ENCODE measurements around the gene RBFOX2. TPM values are rescaled to one million over a fixed set of nuclear protein-coding genes. Genes with fewer than 3 reads are reported as not detected.

Gene RBFOX2
- total and polyA plus RNA-seq, 12 donors: 15.7 to 86.6 (median 69.8) TPM

DNA sequence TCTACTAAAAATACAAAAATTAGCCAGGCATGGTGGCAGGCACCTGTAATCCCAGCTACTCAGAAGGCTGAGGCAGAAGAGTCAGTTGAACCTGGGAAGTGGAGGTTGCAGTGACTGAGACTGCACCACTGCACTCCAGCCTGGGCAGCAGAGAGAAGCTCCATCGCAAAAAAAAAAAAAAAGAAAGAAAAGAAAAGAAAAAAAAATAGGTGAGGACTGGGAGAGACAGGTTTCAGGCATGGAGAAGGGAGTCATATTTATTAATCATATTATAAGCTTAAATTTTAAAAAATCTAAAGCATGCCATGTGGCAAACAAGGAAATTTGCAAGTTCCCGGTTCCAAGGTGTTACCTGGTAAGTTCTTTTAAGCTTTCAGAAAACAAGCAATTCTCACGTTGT, 311.1 kb downstream of the RBFOX2 start, which contains the start of gene APOL5:
Gene APOL5, plus strand, starts transcription at position 301 of the 400 bp plus-strand sequence. Its CDS starts 0 bp downstream, at position 301.
- H3K27me3 ChIP-seq: no peaks in the 10 kb centered on the region
- no peak for TF ChIP-seq POLR2A (IDR thresholded peaks at IDR 0.05)
- H3K9me3 ChIP-seq (replicated peaks in 1 of 3): no peaks in the 10 kb centered on the region
- H3K27ac ChIP-seq: no peak within 1 kb of the TSS
- no peak for DNase-seq
- 68 to 87% (median 77%) methylated on average over 3 of the region's 3 CpGs for WGBS, 4 donors
- no peaks in the 10 kb centered on the region for H3K36me3 ChIP-seq (replicated peaks in 1 of 2)
- intact Hi-C loops (cut with DNase I): no loop called here
- no peaks in the 10 kb centered on the region for H3K4me1 ChIP-seq (replicated peaks in 1 of 2)
- no peak within 1 kb of the TSS for H3K4me3 ChIP-seq

DNA sequence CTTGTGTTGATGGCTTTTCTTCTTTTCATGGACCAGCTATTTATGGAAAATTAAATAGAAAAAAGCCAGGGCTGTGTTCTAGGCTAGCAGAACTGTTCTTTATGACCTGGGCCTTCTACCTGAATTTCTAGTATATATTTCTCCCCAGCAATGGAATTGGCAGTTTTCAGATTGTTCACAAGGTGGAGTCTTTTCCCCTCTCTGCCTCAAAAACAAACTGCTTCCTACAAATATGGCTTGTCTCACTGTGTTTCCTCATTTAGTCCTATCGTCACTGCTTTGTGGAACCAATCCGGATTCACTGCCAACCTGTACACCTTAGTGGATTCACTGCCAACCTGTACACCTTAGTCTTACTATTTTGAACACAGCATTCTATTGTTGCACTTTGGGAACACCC, 316.0 kb downstream of the RBFOX2 start:
- H3K4me3 ChIP-seq: no peak overlapping the region
- 84 to 98% (median 92%) methylated on average over 2 of the region's 2 CpGs for WGBS, 4 donors
- H3K9me3 ChIP-seq (replicated peaks in 1 of 3): no peaks in the 10 kb centered on the region
- no peaks in the 10 kb centered on the region for H3K4me1 ChIP-seq (replicated peaks in 1 of 2)
- no peak overlapping the region for H3K27ac ChIP-seq
- no peaks in the 10 kb centered on the region for H3K36me3 ChIP-seq (replicated peaks in 1 of 2)
- intact Hi-C loops (cut with DNase I): no loop called here
- DNase-seq: no peak
- TF ChIP-seq, protein P1, sequence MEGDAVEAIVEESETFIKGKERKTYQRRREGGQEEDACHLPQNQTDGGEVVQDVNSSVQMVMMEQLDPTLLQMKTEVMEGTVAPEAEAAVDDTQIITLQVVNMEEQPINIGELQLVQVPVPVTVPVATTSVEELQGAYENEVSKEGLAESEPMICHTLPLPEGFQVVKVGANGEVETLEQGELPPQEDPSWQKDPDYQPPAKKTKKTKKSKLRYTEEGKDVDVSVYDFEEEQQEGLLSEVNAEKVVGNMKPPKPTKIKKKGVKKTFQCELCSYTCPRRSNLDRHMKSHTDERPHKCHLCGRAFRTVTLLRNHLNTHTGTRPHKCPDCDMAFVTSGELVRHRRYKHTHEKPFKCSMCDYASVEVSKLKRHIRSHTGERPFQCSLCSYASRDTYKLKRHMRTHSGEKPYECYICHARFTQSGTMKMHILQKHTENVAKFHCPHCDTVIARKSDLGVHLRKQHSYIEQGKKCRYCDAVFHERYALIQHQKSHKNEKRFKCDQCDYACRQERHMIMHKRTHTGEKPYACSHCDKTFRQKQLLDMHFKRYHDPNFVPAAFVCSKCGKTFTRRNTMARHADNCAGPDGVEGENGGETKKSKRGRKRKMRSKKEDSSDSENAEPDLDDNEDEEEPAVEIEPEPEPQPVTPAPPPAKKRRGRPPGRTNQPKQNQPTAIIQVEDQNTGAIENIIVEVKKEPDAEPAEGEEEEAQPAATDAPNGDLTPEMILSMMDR (IDR thresholded peaks at IDR 0.05): no peak
- H3K27me3 ChIP-seq: peaks cover 3% of the 10 kb centered on the region

DNA sequence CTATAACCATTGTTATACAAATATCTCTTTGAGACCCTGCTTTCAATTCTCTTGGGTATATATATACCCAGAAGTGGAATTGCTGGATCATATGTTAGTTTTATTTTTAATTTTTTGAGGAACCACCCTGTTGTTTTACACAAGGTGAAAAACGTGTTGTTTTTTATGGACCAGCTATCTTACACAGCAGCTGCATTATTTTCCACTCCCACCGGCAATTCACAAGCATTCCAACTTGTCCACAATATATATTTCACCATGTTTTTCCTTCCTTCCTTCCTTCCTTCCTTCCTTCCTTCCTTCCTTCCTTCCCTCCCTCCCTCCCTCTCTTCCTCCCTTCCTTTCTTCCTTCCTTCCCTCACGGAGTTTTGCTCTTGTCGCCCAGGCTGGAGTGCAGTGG, 317.3 kb downstream of the RBFOX2 start:
- no peak for DNase-seq
- H3K4me1 ChIP-seq (replicated peaks in 1 of 2): no peaks in the 10 kb centered on the region
- H3K4me3 ChIP-seq: no peak overlapping the region
- H3K9me3 ChIP-seq (replicated peaks in 1 of 3): no peaks in the 10 kb centered on the region
- no peak overlapping the region for H3K27ac ChIP-seq
- H3K36me3 ChIP-seq (replicated peaks in 1 of 2): no peaks in the 10 kb centered on the region
- no peak for TF ChIP-seq POLR2A (IDR thresholded peaks at IDR 0.05)
- TF ChIP-seq, protein P1 (IDR thresholded peaks at IDR 0.05): no peak
- peaks cover 3% of the 10 kb centered on the region for H3K27me3 ChIP-seq
- WGBS, 4 donors: 72 to 82% (median 77%) methylated on average over 4 of the region's 4 CpGs
- intact Hi-C loops (cut with DNase I): no loop called here

DNA sequence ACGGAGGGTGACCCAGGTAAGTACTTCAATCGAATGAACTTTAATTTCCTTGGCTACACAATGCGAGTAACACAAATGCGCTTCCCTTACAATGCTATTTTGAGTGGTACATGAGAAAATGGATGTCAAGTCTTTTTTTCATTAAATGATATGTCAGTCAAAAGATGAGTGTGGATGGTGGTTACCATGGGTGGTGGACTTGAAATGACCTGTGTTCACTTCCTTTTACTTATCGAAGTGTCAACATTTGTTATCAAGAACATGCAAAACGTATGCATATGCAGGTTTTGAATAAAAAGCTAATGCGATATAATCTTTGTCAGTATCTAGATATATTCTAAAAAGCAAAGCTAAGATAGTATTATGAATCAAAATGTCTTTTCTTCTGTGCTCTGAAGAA, 319.7 kb downstream of the RBFOX2 start:
- intact Hi-C loops (cut with DNase I): no loop called here
- Histone ChIP-seq H3K4me3 (no peak overlapping the region), H3K27ac (no peak overlapping the region), H3K9me3 (replicated peaks in 1 of 3) (no peaks in the 10 kb centered on the region), H3K36me3 (replicated peaks in 1 of 2) (no peaks in the 10 kb centered on the region), H3K4me1 (replicated peaks in 1 of 2) (no peaks in the 10 kb centered on the region), H3K27me3 (peaks cover 3% of the 10 kb centered on the region)
- TF ChIP-seq, protein P1 (IDR thresholded peaks at IDR 0.05): no peak
- no peak for TF ChIP-seq POLR2A (IDR thresholded peaks at IDR 0.05)
- WGBS, 4 donors: 76 to 78% (median 77%) methylated on average over 7 of the region's 7 CpGs
- no peak for DNase-seq

DNA sequence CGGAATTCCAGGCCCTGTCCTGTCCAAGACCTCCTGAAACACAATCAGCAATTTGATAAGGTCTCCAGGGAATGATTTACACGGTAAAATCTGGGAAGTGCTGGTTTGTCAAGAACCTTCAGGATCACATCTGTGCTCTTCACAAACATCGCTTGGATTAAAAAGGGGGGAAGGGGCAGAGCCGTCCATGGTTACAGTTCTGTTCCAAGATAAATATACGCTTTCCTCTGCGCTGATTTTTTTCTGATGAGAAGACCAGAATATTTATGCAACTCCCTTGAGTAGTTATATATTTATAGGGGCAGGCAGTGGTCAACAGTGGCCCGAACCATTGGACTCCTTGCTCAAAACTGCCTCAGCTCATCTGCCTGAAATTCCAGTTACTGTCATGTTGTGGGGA, 320.2 kb downstream of the RBFOX2 start:
- no peak overlapping the region for H3K4me3 ChIP-seq
- intact Hi-C loops (cut with DNase I): no loop called here
- 60 to 70% (median 67%) methylated on average over 7 of the region's 7 CpGs for WGBS, 4 donors

More for the DNA sequence above, 320.2 kb downstream of the RBFOX2 start:
- no peaks in the 10 kb centered on the region for H3K36me3 ChIP-seq (replicated peaks in 1 of 2)
- no peak for DNase-seq
- TF ChIP-seq POLR2A (IDR thresholded peaks at IDR 0.05): no peak
- TF ChIP-seq, protein P1 (IDR thresholded peaks at IDR 0.05): no peak
- H3K27ac ChIP-seq: no peak overlapping the region
- no peaks in the 10 kb centered on the region for H3K9me3 ChIP-seq (replicated peaks in 1 of 3)
- H3K4me1 ChIP-seq (replicated peaks in 1 of 2): no peaks in the 10 kb centered on the region
- H3K27me3 ChIP-seq: peaks cover 3% of the 10 kb centered on the region

Data from adrenal gland (tissue), 12 donors.